GM12878 (cell line): Measurements from ENCODE around the gene ADSL. TPM values are rescaled to one million over a fixed set of nuclear protein-coding genes. Genes with fewer than 3 reads are reported as not detected.

Experiments used
- ATAC-seq: fragments of 200-7000 bp; cut with Tn5 transposase; 3 replicates; pipeline ENCODE4 v1.9.1; 2020; ENCODE audit warnings: mild to moderate bottlenecking, moderate library complexity
- BruUV-seq: library from RNA; stranded (reverse); fragments of 400-500 nt; replicated peaks from 2 replicates; lab custom pipeline; 2021; lab: Mats Ljungman, UMichigan
- CTCF ChIA-PET: fragments of 300-600 bp; sonication (Branson Sonifier 250); formaldehyde crosslinking; extraction: SDS; loops from one replicate; lab custom pipeline; 2021; ENCODE audit warnings: inconsistent platforms; lab: Yijun Ruan, JAX
- POLR2A ChIA-PET: fragments of 350-600 bp; formaldehyde crosslinking; extraction: SDS; loops from one replicate; lab custom pipeline; 2021; ENCODE audit warnings: inconsistent platforms; lab: Charles Lee
- RAD21 ChIA-PET: fragments of 300-600 bp; sonication (Branson Sonifier 250); formaldehyde crosslinking; loops from one replicate; lab custom pipeline; 2023; ENCODE audit warnings: antibody characterized with exemption; ENCODE audit not compliant: unreplicated experiment; lab: Charles Lee
- SMC1A ChIA-PET: fragments of 300-600 bp; sonication (Branson Sonifier 250); formaldehyde crosslinking; loops from one replicate; lab custom pipeline; 2023; ENCODE audit not compliant: unreplicated experiment, uncharacterized antibody; lab: Charles Lee
- DNase-seq: peaks from one replicate; pipeline ENCODE4 v3.0.0-alpha.2; 2011; ENCODE audit warnings: low read depth, low spot score
- FAIRE-seq: peaks from 3 replicates; lab custom pipeline; 2011; peaks lifted over from hg19 to GRCh38; lab: Jason Lieb, UNC
- H2AFZ ChIP-seq: 2 replicates; pipeline ENCODE4 v1.6.0; 2011; ENCODE audit warnings: low read depth, low read length, control low read depth; ENCODE audit not compliant: control insufficient read depth
- H3K27ac ChIP-seq: 2 replicates; pipeline ENCODE4 v1.5.1; 2011; ENCODE audit warnings: control low read depth; ENCODE audit not compliant: control insufficient read depth, insufficient read depth
- H3K27me3 ChIP-seq, 2 experiments: replicated peaks in 1 of 2; 2 replicates each; pipeline versions ENCODE4 v1.6.0 to v1.6.1; 2011; ENCODE audit warnings: low read length in 1 of 2; ENCODE audit not compliant: control insufficient read depth in 2 of 2, insufficient read depth in 2 of 2
- H3K36me3 ChIP-seq, 2 experiments: 2 replicates each; pipeline ENCODE4 v1.5.1; 2011; ENCODE audit warnings: low read length in 1 of 2; ENCODE audit not compliant: control insufficient read depth in 2 of 2, insufficient read depth in 2 of 2
- H3K4me1 ChIP-seq: 2 replicates; pipeline ENCODE4 v1.6.1; 2011; ENCODE audit warnings: mild to moderate bottlenecking, low read length, moderate library complexity, mixed read lengths; ENCODE audit not compliant: control insufficient read depth, insufficient read depth
- H3K4me2 ChIP-seq: 2 replicates; pipeline ENCODE4 v1.6.0; 2011; ENCODE audit warnings: control low read depth; ENCODE audit not compliant: control insufficient read depth, insufficient read depth
- H3K4me3 ChIP-seq: fragments of 200-600 bp; sonication (generic); 2 replicates; pipeline ENCODE4 v1.5.1; 2016
- H3K79me2 ChIP-seq: 2 replicates; pipeline ENCODE4 v1.6.0; 2011; ENCODE audit warnings: low read length; ENCODE audit not compliant: control insufficient read depth, insufficient read depth
- H3K9ac ChIP-seq: 2 replicates; pipeline ENCODE4 v1.8.0; 2011; ENCODE audit warnings: low read length, control low read depth, mixed read lengths; ENCODE audit not compliant: control insufficient read depth, insufficient read depth
- H3K9me3 ChIP-seq: replicated peaks from 3 replicates; pipeline ENCODE4 v1.5.1; 2011; ENCODE audit warnings: mild to moderate bottlenecking, low read length; ENCODE audit not compliant: control insufficient read depth, insufficient read depth
- H4K20me1 ChIP-seq: 2 replicates; pipeline ENCODE4 v1.6.0; 2011; ENCODE audit not compliant: control insufficient read depth, insufficient read depth
- BHLHE40 ChIP-seq, 2 experiments: fragments of 450-650 bp in 1 of 2; IDR thresholded peaks; 2 replicates each; pipeline ENCODE4 v1.6.1; 2011 to 2017; ENCODE audit warnings: low read depth in 2 of 2, borderline replicate concordance in 1 of 2, improper control_type of control experiment in 1 of 2, low read length in 1 of 2, mild to moderate bottlenecking in 1 of 2
- BRCA1 ChIP-seq: IDR thresholded peaks from 2 replicates; pipeline ENCODE4 v1.6.1; 2011; ENCODE audit warnings: low read depth, low read length, improper control_type of control experiment
- EGR1 ChIP-seq, 2 experiments: IDR thresholded peaks; 1 replicate in 1 of 2; 2 replicates in 1 of 2; pipeline ENCODE4 v1.6.1; 2011 to 2012; ENCODE audit warnings: low read depth in 2 of 2, low read length in 2 of 2, borderline replicate concordance in 1 of 2, mild to moderate bottlenecking in 1 of 2, moderate library complexity in 1 of 2
- MEF2A ChIP-seq: IDR thresholded peaks from 2 replicates; pipeline ENCODE4 v1.6.1; 2011; ENCODE audit warnings: low read depth, mild to moderate bottlenecking, low read length, moderate library complexity; ENCODE audit not compliant: insufficient read depth
- MEF2B ChIP-seq: fragments of 450-650 bp; IDR thresholded peaks from 2 replicates; pipeline ENCODE4 v1.6.1; 2018; ENCODE audit warnings: mild to moderate bottlenecking, moderate library complexity; ENCODE audit not compliant: partially characterized antibody, poor library complexity, severe bottlenecking
- NFXL1 ChIP-seq: fragments of 450-650 bp; IDR thresholded peaks from 2 replicates; pipeline ENCODE4 v1.6.1; 2017; ENCODE audit warnings: antibody characterized with exemption, mild to moderate bottlenecking, borderline replicate concordance
- NRF1 ChIP-seq: conservative IDR thresholded peaks from 2 replicates; pipeline ENCODE4 v1.6.1; 2011; ENCODE audit warnings: mild to moderate bottlenecking, low read depth, low read length, improper control_type of control experiment
- RAD51 ChIP-seq: fragments of 450-650 bp; IDR thresholded peaks from 2 replicates; pipeline ENCODE4 v1.6.1; 2016; ENCODE audit warnings: moderate library complexity, mild to moderate bottlenecking, inconsistent platforms
- SMAD5 ChIP-seq: IDR thresholded peaks from 2 replicates; pipeline ENCODE4 v1.6.1; 2016; ENCODE audit warnings: antibody characterized with exemption, low read depth
- ZBED1 ChIP-seq: IDR thresholded peaks from 2 replicates; pipeline ENCODE4 v1.6.1; 2016; ENCODE audit warnings: borderline replicate concordance
- WGBS: methylation state at CpG from one replicate; pipeline ENCODE4 v1.1.6; 2016; ENCODE audit warnings: low lambda C conversion rate; ENCODE audit not compliant: insufficient replicate concordance, insufficient coverage; ENCODE audit errors: missing lambda C conversion rate; 5-methylcytosine and 5-hydroxymethylcytosine counted together
- in situ Hi-C: fragments of 300-500 bp; cut with MboI; formaldehyde crosslinking; loops from 9 replicates; pipeline ENCODE4 v1.14.3; 2018; ENCODE audit warnings: mixed read lengths
- intact Hi-C: fragments of 100-400 bp; cut with micrococcal nuclease; formaldehyde crosslinking; loops from one replicate; pipeline ENCODE4 v1.14.2; 2022; ENCODE audit not compliant: unreplicated experiment
- polyA plus RNA-seq, 11 experiments: library from polyadenylated mRNA; depleted of rRNA in 4 of 11; unstranded in 6 of 11; stranded (reverse) in 5 of 11; fragments of >200 nt; fragmentation: Nextera tagmentation in 4 of 11; fragmentation: Illumina TruSeq in 1 of 11; extraction: Ambion mirVana in 4 of 11; extraction: Trizol in 1 of 11; gene quantifications; 1 replicate in 1 of 11; 2 replicates in 10 of 11; pipeline versions ENCODE4 v1.2.1 to v1.2.3, GENCODE V29; 2011 to 2016; ENCODE audit warnings: inconsistent platforms in 2 of 11, missing spikeins in 2 of 11, low read depth in 1 of 11
- total RNA-seq, 4 experiments: library from RNA; depleted of rRNA in 3 of 4; stranded (reverse); fragments of >200 nt in 3 of 4; fragmentation: Illumina TruSeq in 1 of 4; extraction: Trizol in 1 of 4; gene quantifications; 2 replicates each; pipeline versions ENCODE4 v1.2.1 to v1.2.3, GENCODE V29; 2013 to 2021
- TF ChIP-seq, protein P1 (sequence below): fragments of 450-650 bp; IDR thresholded peaks from 2 replicates; pipeline ENCODE4 v1.6.1; 2014; ENCODE audit warnings: mild to moderate bottlenecking

Gene ADSL
- total and polyA plus RNA-seq, 10 of the 15 experiments (the other 5 are each of a cell fraction or from before 2014, with no cell fraction given): 126 to 313 (median 143) TPM

DNA sequence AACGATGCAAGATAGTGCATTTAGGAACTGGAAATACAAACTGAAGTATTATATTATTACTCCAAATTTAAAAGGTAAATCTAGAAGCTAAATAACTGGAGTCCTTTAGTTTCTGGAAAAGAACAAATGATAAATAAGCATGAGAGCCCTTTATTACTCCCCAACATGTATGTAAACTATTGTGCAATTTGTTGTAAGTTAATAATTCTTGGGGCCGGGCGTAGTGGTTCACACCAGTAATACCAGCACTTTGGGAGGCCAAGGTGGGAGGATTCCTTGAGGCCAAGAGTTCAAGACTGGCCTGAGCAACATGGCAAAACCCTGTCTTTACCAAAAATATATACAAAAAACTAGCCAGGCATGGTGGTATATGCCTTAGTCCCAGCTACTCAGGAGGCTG, 35.2 kb downstream of the ADSL start:
- intact Hi-C loops: no loop called here
- DNase-seq: no peak
- H3K36me3 ChIP-seq: peaks cover 0 to 6% of the 10 kb centered on the region in 2 experiments; a peak in 2 of 4 replicates
- CTCF ChIA-PET: no interaction called here
- H4K20me1 ChIP-seq: no peaks in the 10 kb centered on the region
- no peak overlapping the region for H2AFZ ChIP-seq
- no peak for ATAC-seq
- SMC1A ChIA-PET: interaction anchor here (1.1 to 5.0 kb wide), 5 partner anchors 11 to 128 kb away, joined by 3 to 17 read pairs (median 3); no protein-coding TSS in a partner anchor
- in situ Hi-C loops: no loop called here
- no peaks in the 10 kb centered on the region for H3K27me3 ChIP-seq
- POLR2A ChIA-PET: no interaction called here
- no peak overlapping the region for H3K27ac ChIP-seq
- no peak overlapping the region for H3K4me3 ChIP-seq
- no peak overlapping the region for H3K9ac ChIP-seq
- H3K4me2 ChIP-seq: no peak overlapping the region
- RAD21 ChIA-PET: interaction anchor here (1.2 kb wide), 1 partner anchor 18 kb away, joined by 4 read pairs; no protein-coding TSS in a partner anchor
- H3K79me2 ChIP-seq: peaks cover 34% of the 10 kb centered on the region
- 97% methylated on average over 3 of the region's 3 CpGs for WGBS
- no TSS peak for BruUV-seq
- no peaks in the 10 kb centered on the region for H3K9me3 ChIP-seq
- TF ChIP-seq MEF2B: no peak
- no peak for TF ChIP-seq MEF2A
- no peak for TF ChIP-seq RAD51
- no peak for TF ChIP-seq BRCA1
- no peak for FAIRE-seq
- H3K4me1 ChIP-seq: peaks cover 16% of the 10 kb centered on the region

DNA sequence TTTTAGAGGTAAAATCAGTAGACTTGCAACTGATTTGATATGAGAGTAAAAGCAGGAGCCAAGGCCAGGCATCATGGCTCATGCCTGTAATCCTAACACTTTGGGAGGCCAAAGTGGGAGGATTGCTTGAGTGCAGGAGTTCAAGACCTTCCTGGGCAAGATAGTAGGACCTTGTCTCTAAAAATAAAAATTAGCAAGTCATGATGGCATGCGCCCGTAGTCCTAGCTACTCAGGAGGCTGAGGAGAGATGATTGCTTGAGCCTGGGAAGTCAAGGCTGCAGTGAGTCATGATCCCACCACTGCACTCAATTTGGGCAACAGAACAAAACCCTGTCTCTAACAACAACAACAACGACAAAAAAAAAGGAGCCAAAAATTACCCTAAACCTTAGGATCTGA, 37.6 kb downstream of the ADSL start:
- Histone ChIP-seq H2AFZ (no peak overlapping the region), H4K20me1 (no peaks in the 10 kb centered on the region), H3K4me3 (no peak overlapping the region), H3K27ac (no peak overlapping the region), H3K4me1 (peaks cover 26% of the 10 kb centered on the region), H3K79me2 (peaks cover 29% of the 10 kb centered on the region), H3K36me3 (no peaks in the 10 kb centered on the region; a peak in 1 of 4 replicates), H3K27me3 (no peaks in the 10 kb centered on the region), H3K4me2 (no peak overlapping the region), H3K9me3 (no peaks in the 10 kb centered on the region), H3K9ac (no peak overlapping the region)
- ChIA-PET CTCF (interaction anchor here (1.3 to 3.3 kb wide), 4 partner anchors 9 to 105 kb away, joined by 3 to 14 read pairs (median 5); no protein-coding TSS in a partner anchor), SMC1A (interaction anchor here (1.4 to 5.0 kb wide), 4 partner anchors 8 to 120 kb away, joined by 3 to 25 read pairs (median 16); no protein-coding TSS in a partner anchor), RAD21 (interaction anchor here (1.9 kb wide), 1 partner anchor 8 kb away, joined by 11 read pairs; no protein-coding TSS in a partner anchor), POLR2A (interaction anchor here (0.6 to 0.7 kb wide), 2 partner anchors 14 to 502 kb away, joined by 3 to 4 read pairs; no protein-coding TSS in a partner anchor)
- no peak for ATAC-seq
- no peak for DNase-seq
- FAIRE-seq: no peak
- TF ChIP-seq BHLHE40 (IDR thresholded peaks at IDR 0.05; ENCODE audit: borderline replicate concordance in 1 of 2, low read depth in 2 of 2, low read length in 1 of 2) (no peak), NRF1 (no peak), EGR1 (IDR thresholded peaks at IDR 0.05; ENCODE audit: borderline replicate concordance in 1 of 2, low read depth in 2 of 2, low read length in 2 of 2) (no peak), MEF2B (no peak), NFXL1 (no peak), SMAD5 (no peak), ZBED1 (no peak)
- TF ChIP-seq, protein P1, sequence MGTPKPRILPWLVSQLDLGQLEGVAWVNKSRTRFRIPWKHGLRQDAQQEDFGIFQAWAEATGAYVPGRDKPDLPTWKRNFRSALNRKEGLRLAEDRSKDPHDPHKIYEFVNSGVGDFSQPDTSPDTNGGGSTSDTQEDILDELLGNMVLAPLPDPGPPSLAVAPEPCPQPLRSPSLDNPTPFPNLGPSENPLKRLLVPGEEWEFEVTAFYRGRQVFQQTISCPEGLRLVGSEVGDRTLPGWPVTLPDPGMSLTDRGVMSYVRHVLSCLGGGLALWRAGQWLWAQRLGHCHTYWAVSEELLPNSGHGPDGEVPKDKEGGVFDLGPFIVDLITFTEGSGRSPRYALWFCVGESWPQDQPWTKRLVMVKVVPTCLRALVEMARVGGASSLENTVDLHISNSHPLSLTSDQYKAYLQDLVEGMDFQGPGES: no peak
- 60% methylated on average over 3 of the region's 3 CpGs for WGBS
- BruUV-seq: no TSS peak
- in situ Hi-C loops (no loop called here), intact Hi-C loops (no loop called here)
